HG03196 (cell line): ENCODE data around the gene KNSTRN.

Source experiments
- ATAC-seq: cut with Tn5 transposase; IDR thresholded peaks from one replicate; pipeline ENCODE4 v1.9.1; 2021; ENCODE audit not compliant: unreplicated experiment

The KNSTRN gene

GRCh38 chr15:40345867-40346578 is 36.5 kb upstream of the KNSTRN start:
- no peak for ATAC-seq

- no peak for ATAC-seq
Measured at GRCh38 chr15:40346579-40347558, 35.7 kb upstream of the KNSTRN start.

- no peak for ATAC-seq
Measured at GRCh38 chr15:40347559-40348473, 34.7 kb upstream of the KNSTRN start.

- no peak for ATAC-seq
Measured at GRCh38 chr15:40348474-40348870, 34.0 kb upstream of the KNSTRN start.

- no peak for ATAC-seq
Measured at GRCh38 chr15:40349163-40349562, 33.4 kb upstream of the KNSTRN start.

GRCh38 chr15:40352281-40352901 is 30.1 kb upstream of the KNSTRN start:
- ATAC-seq = no peak

- ATAC-seq = no peak
Measured at GRCh38 chr15:40353697-40354096, 28.8 kb upstream of the KNSTRN start.

- ATAC-seq = no peak
Measured at GRCh38 chr15:40354408-40355171, 27.9 kb upstream of the KNSTRN start.

- no peak for ATAC-seq
Measured at GRCh38 chr15:40355976-40356585, 26.4 kb upstream of the KNSTRN start.

- ATAC-seq = no peak
Measured at GRCh38 chr15:40357246-40357645, 25.3 kb upstream of the KNSTRN start.

GRCh38 chr15:40357723-40358470 is 24.6 kb upstream of the KNSTRN start, which contains the start of gene DISP2:
Gene DISP2, plus strand, starts transcription at chr15:40358219. Its CDS starts 103 bp downstream, at chr15:40358322.
- peak; percentile 70 for ATAC-seq

- ATAC-seq = peak; percentile 22
Measured at GRCh38 chr15:40358471-40359353, 23.8 kb upstream of the KNSTRN start.

GRCh38 chr15:40360015-40360414 is 22.5 kb upstream of the KNSTRN start:
- ATAC-seq = no peak

GRCh38 chr15:40361640-40362039 is 20.9 kb upstream of the KNSTRN start:
- ATAC-seq = no peak

GRCh38 chr15:40363611-40364010 is 18.9 kb upstream of the KNSTRN start:
- ATAC-seq = no peak

- ATAC-seq = no peak
Measured at GRCh38 chr15:40364251-40364650, 18.3 kb upstream of the KNSTRN start.

GRCh38 chr15:40365016-40365415 is 17.5 kb upstream of the KNSTRN start:
- ATAC-seq = no peak
